Prostate gland (tissue), 2 donors: ENCODE measurements around the gene STOML1.

Source experiments
- CTCF ChIP-seq, 4 experiments: fragments of 200-600 bp in 2 of 4; fragments of 450-650 bp in 2 of 4; sonication (generic) in 2 of 4; IDR thresholded peaks; 1 replicate in 3 of 4; 2 replicates in 1 of 4; pipeline ENCODE4 v1.5.1; 2016 to 2019; ENCODE audit warnings: antibody characterized with exemption in 4 of 4, mild to moderate bottlenecking in 2 of 4, moderate library complexity in 2 of 4
- POLR2A ChIP-seq: fragments of 450-650 bp; IDR thresholded peaks from one replicate; pipeline ENCODE4 v1.6.1; 2016; ENCODE audit warnings: antibody characterized with exemption, mild to moderate bottlenecking

- TF ChIP-seq POLR2A (no peak), CTCF (IDR thresholded peaks at IDR 0.05) (no peak)
Observed at GRCh38 chr15:73959012-73959581, 33.0 kb downstream of the STOML1 start.
